T47D (cell line): ENCODE results near the gene MRPL4.

Source experiments
- DNase-seq, 2 experiments: peaks; one replicate each; pipeline versions ENCODE4 v3.0.0 to v3.0.0-alpha.2; 2011 to 2012; ENCODE audit warnings: low read depth in 1 of 2, low spot score in 1 of 2
- JUND ChIP-seq: IDR thresholded peaks from 2 replicates; pipeline ENCODE4 v1.6.1; 2012; ENCODE audit warnings: low read depth
- in situ Hi-C: cut with HindIII; loops from 2 replicates; pipeline ENCODE4 v1.10.0; 2016; ENCODE audit warnings: low sequenced_read_pairs, low pct_unique_long_range_greater_than_20kb

MRPL4 gene

GRCh38 chr19:10259162-10259905 is 7.3 kb downstream of the MRPL4 start:
- in situ Hi-C loops = no loop called here
- TF ChIP-seq JUND = no peak
- peak in 1 of 2 experiments; percentile 80 for DNase-seq

GRCh38 chr19:10260141-10260584 is 8.1 kb downstream of the MRPL4 start:
- in situ Hi-C loops = no loop called here
- no peak for DNase-seq
- no peak for TF ChIP-seq JUND

GRCh38 chr19:10262771-10263170 is 10.8 kb downstream of the MRPL4 start:
- DNase-seq = no peak
- in situ Hi-C loops = no loop called here
- no peak for TF ChIP-seq JUND

GRCh38 chr19:10266706-10267105 is 14.7 kb downstream of the MRPL4 start:
- DNase-seq = no peak
- in situ Hi-C loops = no loop called here

GRCh38 chr19:10268071-10268470 is 16.1 kb downstream of the MRPL4 start:
- TF ChIP-seq JUND = no peak
- in situ Hi-C loops = no loop called here
- no peak for DNase-seq

More at GRCh38 chr19:10266706-10267105, 14.7 kb downstream of the MRPL4 start:
- TF ChIP-seq JUND = no peak

GRCh38 chr19:10269333-10270179 is 17.5 kb downstream of the MRPL4 start:
- no peak for TF ChIP-seq JUND
- DNase-seq = peak in 1 of 2 experiments; percentile 75

GRCh38 chr19:10270180-10270615 is 18.2 kb downstream of the MRPL4 start:
- no peak for TF ChIP-seq JUND
- no peak for DNase-seq
- in situ Hi-C loops = no loop called here

More at GRCh38 chr19:10269333-10270179, 17.5 kb downstream of the MRPL4 start:
- in situ Hi-C loops = no loop called here

GRCh38 chr19:10270616-10271394 is 18.8 kb downstream of the MRPL4 start, which contains the start of gene ICAM1:
Gene ICAM1 (plus strand): TSS chr19:10271120. CDS start chr19:10271160, 40 bp downstream.
- peak in 1 of 2 experiments; percentile 52 for DNase-seq
- in situ Hi-C loops = no loop called here
- no peak for TF ChIP-seq JUND

GRCh38 chr19:10271543-10272086 is 19.6 kb downstream of the MRPL4 start:
- in situ Hi-C loops = no loop called here
- TF ChIP-seq JUND = no peak
- DNase-seq = no peak

- TF ChIP-seq JUND = no peak
- in situ Hi-C loops = no loop called here
- DNase-seq = no peak
Observed at GRCh38 chr19:10274589-10274988, 22.6 kb downstream of the MRPL4 start.

GRCh38 chr19:10277795-10278589 is 26.0 kb downstream of the MRPL4 start:
- no peak for TF ChIP-seq JUND
- DNase-seq = no peak
- in situ Hi-C loops = no loop called here
